Keratinocyte (primary cell): Measurements from ENCODE around the gene ST8SIA5.

Experiments used
- CTCF ChIP-seq, 3 experiments: IDR thresholded peaks in 1 of 3; conservative IDR thresholded peaks in 1 of 3; optimal IDR thresholded peaks in 1 of 3; 2 replicates in 2 of 3; 3 replicates in 1 of 3; pipeline versions ENCODE3 to v1.5.1; 2011; ENCODE audit warnings: low read length in 3 of 3, mild to moderate bottlenecking in 3 of 3, moderate library complexity in 2 of 3, control low read depth in 1 of 3, inconsistent platforms in 1 of 3; ENCODE audit not compliant: insufficient read depth in 2 of 3; ENCODE audit errors: extremely low read depth in 1 of 3
- EZH2 ChIP-seq: IDR thresholded peaks from one replicate; pipeline ENCODE4 v1.6.1; 2012; ENCODE audit warnings: inconsistent platforms, mild to moderate bottlenecking, low read length, moderate library complexity

GRCh38 chr18:46794607-46795006, 37.8 kb upstream of the ST8SIA5 start:
- no peak for TF ChIP-seq EZH2
- no peak for TF ChIP-seq CTCF (optimal IDR thresholded peaks at IDR 0.05 in 1 of 3, IDR thresholded peaks at IDR 0.05 in 1 of 3, conservative IDR thresholded peaks at IDR 0.05 in 1 of 3; ENCODE audit: extremely low read depth in 1 of 3, insufficient read depth in 2 of 3, low read length in 3 of 3)
